GM19025 (cell line): ENCODE data around the gene NOTCH4.

Experiments used
- ATAC-seq: cut with Tn5 transposase; IDR thresholded peaks from one replicate; pipeline ENCODE4 v1.9.1; 2021; ENCODE audit warnings: mild to moderate bottlenecking, low read depth, moderate library complexity; ENCODE audit not compliant: unreplicated experiment

NOTCH4 gene

GRCh38 chr6:32147401-32148132 lies 76.3 kb downstream of the NOTCH4 start:
- no peak for ATAC-seq

- ATAC-seq = no peak
Observed at GRCh38 chr6:32146687-32147086, 77.2 kb downstream of the NOTCH4 start.

GRCh38 chr6:32146287-32146686 lies 77.6 kb downstream of the NOTCH4 start:
- ATAC-seq = no peak
